Neural progenitor cell (in vitro differentiated cells): ENCODE data around the gene SEPTIN8.

Experiments
- EZH2 ChIP-seq: fragments of 200-600 bp; sonication (generic); IDR thresholded peaks from 2 replicates; pipeline ENCODE4 v1.6.1; 2017; ENCODE audit warnings: antibody characterized with exemption, mild to moderate bottlenecking, moderate library complexity
- EZH2phosphoT487 ChIP-seq: fragments of 200-600 bp; sonication (generic); IDR thresholded peaks from 2 replicates; pipeline ENCODE4 v1.6.1; 2017; ENCODE audit warnings: antibody characterized with exemption
- TF ChIP-seq, protein P1 (sequence below): fragments of 200-600 bp; sonication (generic); IDR thresholded peaks from 2 replicates; pipeline ENCODE4 v1.5.1; 2017; ENCODE audit warnings: antibody characterized with exemption, mild to moderate bottlenecking

- TF ChIP-seq, protein P1, sequence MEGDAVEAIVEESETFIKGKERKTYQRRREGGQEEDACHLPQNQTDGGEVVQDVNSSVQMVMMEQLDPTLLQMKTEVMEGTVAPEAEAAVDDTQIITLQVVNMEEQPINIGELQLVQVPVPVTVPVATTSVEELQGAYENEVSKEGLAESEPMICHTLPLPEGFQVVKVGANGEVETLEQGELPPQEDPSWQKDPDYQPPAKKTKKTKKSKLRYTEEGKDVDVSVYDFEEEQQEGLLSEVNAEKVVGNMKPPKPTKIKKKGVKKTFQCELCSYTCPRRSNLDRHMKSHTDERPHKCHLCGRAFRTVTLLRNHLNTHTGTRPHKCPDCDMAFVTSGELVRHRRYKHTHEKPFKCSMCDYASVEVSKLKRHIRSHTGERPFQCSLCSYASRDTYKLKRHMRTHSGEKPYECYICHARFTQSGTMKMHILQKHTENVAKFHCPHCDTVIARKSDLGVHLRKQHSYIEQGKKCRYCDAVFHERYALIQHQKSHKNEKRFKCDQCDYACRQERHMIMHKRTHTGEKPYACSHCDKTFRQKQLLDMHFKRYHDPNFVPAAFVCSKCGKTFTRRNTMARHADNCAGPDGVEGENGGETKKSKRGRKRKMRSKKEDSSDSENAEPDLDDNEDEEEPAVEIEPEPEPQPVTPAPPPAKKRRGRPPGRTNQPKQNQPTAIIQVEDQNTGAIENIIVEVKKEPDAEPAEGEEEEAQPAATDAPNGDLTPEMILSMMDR: no peak
- TF ChIP-seq EZH2: no peak
- TF ChIP-seq EZH2phosphoT487: no peak
Observed at GRCh38 chr5:132767150-132767549, 9.9 kb downstream of the SEPTIN8 start.
